GM18505 (cell line): ENCODE results near the gene NEURL1.
A peak's percentile ranks its signal among the peaks of the same experiment; 100 is the strongest.

Experiments
- ATAC-seq: cut with Tn5 transposase; IDR thresholded peaks from one replicate; pipeline ENCODE4 v1.9.1; 2021; ENCODE audit not compliant: unreplicated experiment
- POLR2A ChIP-seq: IDR thresholded peaks from 4 replicates; pipeline ENCODE4 v1.6.1; 2011; ENCODE audit warnings: borderline replicate concordance; ENCODE audit not compliant: insufficient read depth, insufficient read length; ENCODE audit errors: extremely low read depth

Gene NEURL1

GRCh38 chr10:103452506-103453230 lies 40.8 kb upstream of the NEURL1 start:
- ATAC-seq = no peak
- no peak for TF ChIP-seq POLR2A

DNA sequence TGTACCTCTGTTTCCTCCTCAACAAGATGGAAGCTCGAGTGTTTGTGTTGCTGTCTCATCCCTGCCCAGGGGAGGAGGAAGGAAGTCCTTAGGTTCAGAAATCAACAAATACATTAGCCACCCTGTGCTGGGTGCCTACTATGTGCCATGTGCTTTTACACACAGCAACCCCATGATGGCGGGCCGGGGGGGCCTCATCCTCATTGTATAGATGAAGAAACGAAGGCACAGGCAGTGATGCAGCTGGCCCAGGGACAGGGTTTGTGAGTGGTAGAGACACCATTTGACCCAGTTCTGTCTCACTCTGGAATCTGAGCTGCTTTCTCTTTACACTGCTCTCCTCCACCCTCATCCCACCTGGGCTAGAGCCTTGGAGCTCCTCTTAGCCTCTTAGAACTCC lies 39.5 kb upstream of the NEURL1 start:
- no peak for ATAC-seq
- TF ChIP-seq POLR2A = no peak

DNA sequence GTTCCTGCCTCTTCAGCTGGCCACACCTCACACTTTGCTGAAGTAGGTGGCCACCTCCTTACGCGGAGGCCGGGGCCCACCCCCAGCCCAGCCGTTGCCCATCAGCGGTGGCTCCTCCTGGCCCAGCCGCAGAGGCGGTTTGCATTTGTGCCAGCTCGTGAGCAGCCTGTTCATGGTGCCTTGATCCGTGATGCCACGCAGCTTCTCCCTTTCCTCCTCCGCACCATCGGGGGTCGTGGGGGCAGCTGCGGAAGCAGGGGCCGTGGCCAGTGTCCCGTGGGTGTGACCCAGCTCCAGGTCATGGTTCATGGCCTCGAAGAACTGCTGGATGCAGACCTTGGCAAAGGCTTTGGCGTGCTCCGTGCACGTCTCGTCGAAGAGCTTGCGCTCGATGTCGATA lies 38.3 kb upstream of the NEURL1 start:
- ATAC-seq = no peak

GRCh38 chr10:103456074-103456660 lies 37.3 kb upstream of the NEURL1 start:
- TF ChIP-seq POLR2A = no peak
- ATAC-seq = no peak

More for the DNA sequence above, 38.3 kb upstream of the NEURL1 start:
- no peak for TF ChIP-seq POLR2A

DNA sequence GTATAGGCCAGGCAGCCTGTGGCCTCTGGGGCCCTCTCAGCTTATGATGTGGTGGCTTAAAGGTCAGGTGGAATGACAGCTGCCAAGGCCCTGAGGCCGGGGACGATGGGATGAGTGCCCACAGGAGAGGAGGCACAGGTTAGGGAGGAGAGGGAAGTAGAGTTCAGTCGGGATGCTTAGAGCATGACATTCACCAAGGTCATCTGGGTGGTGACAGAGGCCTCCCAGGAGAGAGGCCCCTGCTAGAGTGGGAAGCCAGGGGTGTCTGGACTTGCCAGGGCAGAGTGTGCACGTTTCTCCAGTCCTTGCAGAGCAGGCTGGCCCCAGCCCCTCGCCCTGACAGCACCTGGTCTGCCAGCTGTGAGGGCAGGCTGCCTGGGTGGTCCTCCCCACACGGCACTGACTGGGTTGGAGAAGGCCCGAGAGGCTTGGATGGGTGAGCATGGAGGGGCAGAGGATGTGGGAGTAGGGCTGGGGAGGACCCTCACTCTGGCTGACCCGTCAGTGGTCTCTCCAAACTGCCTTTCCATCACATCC lies 36.3 kb upstream of the NEURL1 start:
- TF ChIP-seq POLR2A = no peak
- no peak for ATAC-seq

- no peak for ATAC-seq
- TF ChIP-seq POLR2A = no peak
Observed at GRCh38 chr10:103457896-103458583, 35.5 kb upstream of the NEURL1 start.

- peak; percentile 85 for ATAC-seq
Observed at GRCh38 chr10:103458720-103459119, 34.8 kb upstream of the NEURL1 start, which contains the start of gene CALHM1. TSS of gene CALHM1 (minus strand) at chr10:103458900. CDS start at chr10:103458751, 149 bp downstream.

DNA sequence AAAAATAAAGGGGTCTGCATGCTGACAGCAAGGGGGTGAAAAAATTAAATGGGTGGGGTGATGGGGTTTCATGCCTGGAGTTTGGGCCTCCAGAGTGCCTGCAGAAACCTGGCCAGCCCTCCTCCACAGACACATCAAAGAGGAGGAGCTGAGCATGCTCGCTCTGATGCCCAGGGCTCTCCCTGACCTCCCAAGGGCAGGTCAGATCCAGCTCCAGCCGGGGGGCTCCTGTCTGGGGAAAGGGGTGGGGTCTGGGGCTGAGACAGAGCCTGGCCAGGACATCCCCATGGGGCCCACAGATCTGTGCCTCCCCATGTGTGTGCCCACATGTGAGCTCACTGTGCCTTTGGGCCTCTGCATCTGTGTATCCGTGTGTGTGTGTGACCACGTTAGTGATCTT lies 33.9 kb upstream of the NEURL1 start:
- ATAC-seq = no peak
- TF ChIP-seq POLR2A = no peak

More at GRCh38 chr10:103458720-103459119, 34.8 kb upstream of the NEURL1 start, which contains the start of gene CALHM1:
- TF ChIP-seq POLR2A = no peak

- TF ChIP-seq POLR2A = no peak
- no peak for ATAC-seq
Observed at GRCh38 chr10:103463499-103463898, 30.0 kb upstream of the NEURL1 start.

- TF ChIP-seq POLR2A = no peak
- ATAC-seq = no peak
Observed at GRCh38 chr10:103465411-103466179, 27.9 kb upstream of the NEURL1 start.

DNA sequence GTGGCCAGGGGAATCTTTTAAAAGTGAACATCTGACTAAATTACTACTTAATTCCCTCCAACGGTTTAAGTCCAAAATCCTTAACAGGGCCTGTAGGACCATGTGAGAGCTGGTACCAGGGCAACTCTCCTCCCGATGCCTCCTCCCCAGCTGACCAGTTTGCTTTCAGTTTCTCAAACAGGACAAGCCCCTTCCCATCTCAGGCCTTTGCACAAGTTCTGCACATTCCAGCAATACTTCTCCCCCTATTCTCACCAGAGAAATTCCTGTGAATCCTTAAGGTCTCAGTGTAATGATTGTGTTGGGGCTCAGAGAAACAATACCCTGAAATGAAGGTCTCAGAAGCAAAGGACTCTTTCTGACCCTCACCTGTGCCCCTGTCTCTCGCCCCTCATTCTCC lies 26.8 kb upstream of the NEURL1 start:
- no peak for TF ChIP-seq POLR2A
- ATAC-seq = no peak

DNA sequence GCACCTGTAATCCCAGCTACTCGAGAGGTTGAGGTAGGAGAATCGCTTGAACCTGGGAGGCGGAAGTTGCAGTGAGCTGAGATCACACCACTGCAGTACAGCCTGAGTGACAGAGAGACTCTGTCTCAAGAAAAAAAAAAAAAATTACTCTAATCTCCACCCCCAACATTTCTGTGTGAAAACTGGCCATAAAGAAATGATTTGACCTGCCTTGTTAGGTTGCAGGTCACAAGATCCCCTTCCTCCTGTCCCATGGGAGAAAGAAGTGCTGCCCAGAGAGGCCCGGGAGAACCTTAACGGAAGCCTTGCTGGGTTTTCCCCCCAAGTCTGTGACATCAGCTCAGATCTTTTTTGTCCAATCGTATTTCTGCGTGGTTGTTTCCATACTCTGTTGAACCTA lies 26.1 kb upstream of the NEURL1 start:
- no peak for ATAC-seq
- TF ChIP-seq POLR2A = peak; percentile 39

GRCh38 chr10:103469201-103469600 lies 24.3 kb upstream of the NEURL1 start:
- ATAC-seq = no peak
- TF ChIP-seq POLR2A = no peak
